Vagina (tissue), 2 donors: ENCODE results near the gene WNT7B. TPM values are rescaled to one million over a fixed set of nuclear protein-coding genes. Genes with fewer than 3 reads are reported as not detected.

Experiments
- DNase-seq, 2 donors: peaks; one replicate each; pipeline ENCODE4 v3.0.0-alpha.2; 2017; ENCODE audit errors: extremely low spot score in 2 of 2
- H3K27ac ChIP-seq: fragments of 200-600 bp; sonication (generic); one replicate; pipeline ENCODE4 v1.5.1; 2019
- H3K27me3 ChIP-seq: fragments of 200-600 bp; sonication (generic); one replicate; pipeline ENCODE4 v1.5.1; 2019
- H3K36me3 ChIP-seq, 2 donors: fragments of 200-600 bp; sonication (generic); one replicate each; pipeline ENCODE4 v1.5.1; 2017 to 2019
- H3K4me1 ChIP-seq: fragments of 200-600 bp; sonication (generic); one replicate; pipeline ENCODE4 v1.5.1; 2019
- H3K4me3 ChIP-seq, 2 donors: fragments of 200-600 bp; sonication (generic); 1 replicate in 1 of 2; 2 replicates in 1 of 2; pipeline ENCODE4 v1.5.1; 2016 to 2019
- H3K9me3 ChIP-seq: fragments of 200-600 bp; sonication (generic); one replicate; pipeline ENCODE4 v1.5.1; 2019
- CTCF ChIP-seq, 3 experiments: fragments of 450-650 bp in 2 of 3; fragments of 200-600 bp in 1 of 3; sonication (generic) in 1 of 3; IDR thresholded peaks; one replicate each; pipeline ENCODE4 v1.5.1; 2017 to 2019; ENCODE audit warnings: antibody characterized with exemption in 3 of 3, mild to moderate bottlenecking in 2 of 3, moderate library complexity in 2 of 3
- POLR2A ChIP-seq, 2 donors: fragments of 450-650 bp; IDR thresholded peaks; one replicate each; pipeline ENCODE4 v1.6.1; 2017; ENCODE audit warnings: antibody characterized with exemption in 2 of 2, mild to moderate bottlenecking in 2 of 2, moderate library complexity in 2 of 2
- POLR2AphosphoS5 ChIP-seq, 2 donors: sonication (generic); formaldehyde crosslinking; IDR thresholded peaks; one replicate each; pipeline ENCODE4 v1.9.0; 2017; ENCODE audit warnings: antibody characterized with exemption in 2 of 2, mild to moderate bottlenecking in 2 of 2, low read depth in 1 of 2; ENCODE audit not compliant: insufficient read depth in 1 of 2
- intact Hi-C: fragments of 100-400 bp; cut with DNase I; formaldehyde crosslinking; loops from one replicate; pipeline ENCODE4 v1.15.1; 2023
- total RNA-seq: library from RNA; depleted of rRNA; stranded (reverse); fragments of >200 nt; gene quantifications from one replicate; pipeline ENCODE4 v1.2.3, GENCODE V29; 2016

The WNT7B gene
- total RNA-seq, 1 donor from 2014 or later, result 7.1 TPM

GRCh38 chr22:45934659-45935341 lies 42.2 kb downstream of the WNT7B start:
- H3K27ac ChIP-seq, result no peak overlapping the region
- no peak for DNase-seq
- intact Hi-C loops, result no loop called here
- H3K9me3 ChIP-seq, result no peaks in the 10 kb centered on the region
- H3K4me3 ChIP-seq, result no peak overlapping the region
- H3K36me3 ChIP-seq, result no peaks in the 10 kb centered on the region
- TF ChIP-seq POLR2AphosphoS5 (IDR thresholded peaks at IDR 0.05; ENCODE audit: insufficient read depth in 1 of 2, low read depth in 1 of 2) (peak in 1 of 2 donors; percentile 46), CTCF (IDR thresholded peaks at IDR 0.05) (no peak), POLR2A (IDR thresholded peaks at IDR 0.05) (no peak)
- H3K4me1 ChIP-seq, result peaks cover 14% of the 10 kb centered on the region
- no peaks in the 10 kb centered on the region for H3K27me3 ChIP-seq

DNA sequence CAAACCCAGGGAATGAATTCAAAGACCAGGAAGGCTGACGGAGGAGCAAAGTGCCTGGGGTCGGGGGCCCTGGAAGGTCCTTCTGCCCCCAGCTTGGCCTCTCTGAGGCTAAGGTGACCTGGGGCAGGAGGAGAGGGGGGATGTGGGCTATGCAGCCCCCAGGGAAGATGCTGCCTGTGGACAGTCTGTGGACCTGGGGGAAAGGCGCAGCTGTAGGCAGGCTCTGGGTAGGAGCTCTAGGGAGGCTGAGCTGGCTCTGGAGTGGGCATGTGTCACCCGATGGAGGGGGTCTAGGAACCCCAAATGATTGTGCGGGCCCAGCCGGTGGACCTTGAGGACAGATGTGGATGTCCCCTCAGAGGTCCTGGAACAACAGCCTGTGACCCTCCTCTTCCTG lies 42.8 kb downstream of the WNT7B start:
- DNase-seq, result no peak
- TF ChIP-seq POLR2AphosphoS5 (IDR thresholded peaks at IDR 0.05; ENCODE audit: insufficient read depth in 1 of 2, low read depth in 1 of 2) (no peak), POLR2A (IDR thresholded peaks at IDR 0.05) (no peak), CTCF (IDR thresholded peaks at IDR 0.05) (no peak)
- Histone ChIP-seq H3K36me3 (no peaks in the 10 kb centered on the region), H3K9me3 (no peaks in the 10 kb centered on the region), H3K4me1 (peaks cover 14% of the 10 kb centered on the region), H3K27ac (no peak overlapping the region), H3K4me3 (no peak overlapping the region), H3K27me3 (no peaks in the 10 kb centered on the region)
- intact Hi-C loops, result no loop called here

GRCh38 chr22:45933506-45934167 lies 43.3 kb downstream of the WNT7B start:
- H3K4me1 ChIP-seq, result peaks cover 14% of the 10 kb centered on the region
- DNase-seq, result no peak
- H3K27ac ChIP-seq, result no peak overlapping the region
- H3K9me3 ChIP-seq, result no peaks in the 10 kb centered on the region
- no peak overlapping the region for H3K4me3 ChIP-seq
- H3K27me3 ChIP-seq, result no peaks in the 10 kb centered on the region
- TF ChIP-seq POLR2A (IDR thresholded peaks at IDR 0.05), result no peak
- no peak for TF ChIP-seq CTCF (IDR thresholded peaks at IDR 0.05)
- no peak for TF ChIP-seq POLR2AphosphoS5 (IDR thresholded peaks at IDR 0.05; ENCODE audit: insufficient read depth in 1 of 2, low read depth in 1 of 2)
- H3K36me3 ChIP-seq, result no peaks in the 10 kb centered on the region
- intact Hi-C loops, result no loop called here

DNA sequence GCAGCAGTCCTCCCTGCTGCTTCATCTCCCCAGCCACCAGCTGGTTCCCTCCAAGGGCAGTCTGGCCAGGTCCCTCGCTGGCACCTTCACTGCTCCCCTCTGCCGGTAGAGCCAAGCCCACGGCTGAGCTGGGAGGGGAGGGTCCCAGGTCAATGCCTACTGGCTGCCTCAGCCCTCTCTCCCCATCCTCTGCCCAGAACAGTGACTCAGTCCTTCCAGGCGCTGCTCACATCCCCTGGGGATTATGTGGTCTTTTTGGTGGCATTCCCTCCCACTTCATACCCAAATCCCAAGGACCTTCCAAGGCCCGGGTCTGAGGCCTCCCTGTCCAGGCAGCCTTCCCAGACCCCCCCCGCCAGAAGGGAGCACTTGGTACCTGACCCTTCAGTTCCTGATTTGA lies 44.9 kb downstream of the WNT7B start:
- TF ChIP-seq POLR2AphosphoS5 (IDR thresholded peaks at IDR 0.05; ENCODE audit: insufficient read depth in 1 of 2, low read depth in 1 of 2), result no peak
- TF ChIP-seq POLR2A (IDR thresholded peaks at IDR 0.05), result no peak
- TF ChIP-seq CTCF (IDR thresholded peaks at IDR 0.05), result no peak
- Histone ChIP-seq H3K27me3 (no peaks in the 10 kb centered on the region), H3K27ac (no peak overlapping the region), H3K9me3 (no peaks in the 10 kb centered on the region), H3K36me3 (no peaks in the 10 kb centered on the region), H3K4me3 (no peak overlapping the region), H3K4me1 (peaks cover 14% of the 10 kb centered on the region)
- intact Hi-C loops, result no loop called here
- DNase-seq, result no peak

GRCh38 chr22:45931042-45931441 lies 45.9 kb downstream of the WNT7B start:
- intact Hi-C loops, result no loop called here
- H3K36me3 ChIP-seq, result no peaks in the 10 kb centered on the region
- H3K9me3 ChIP-seq, result no peaks in the 10 kb centered on the region
- H3K4me3 ChIP-seq, result no peak overlapping the region
- peaks cover 14% of the 10 kb centered on the region for H3K4me1 ChIP-seq
- no peak for DNase-seq
- no peak overlapping the region for H3K27ac ChIP-seq
- TF ChIP-seq POLR2A (IDR thresholded peaks at IDR 0.05) (no peak), POLR2AphosphoS5 (IDR thresholded peaks at IDR 0.05; ENCODE audit: insufficient read depth in 1 of 2, low read depth in 1 of 2) (no peak), CTCF (IDR thresholded peaks at IDR 0.05) (no peak)
- no peaks in the 10 kb centered on the region for H3K27me3 ChIP-seq
